HFF-Myc (cell line): ENCODE data around the gene NFYA.

ENCODE experiments used
- DNase-seq: peaks from one replicate; pipeline ENCODE4 v3.0.0-alpha.2; 2011; ENCODE audit warnings: low read depth; ENCODE audit errors: extremely low read depth
- H3K4me3 ChIP-seq: replicated peaks from 2 replicates; pipeline ENCODE4 v1.5.1; 2011; ENCODE audit warnings: low read depth, mild to moderate bottlenecking, control low read depth, low read length
- CTCF ChIP-seq: IDR thresholded peaks from 2 replicates; pipeline ENCODE4 v1.5.1; 2012; ENCODE audit warnings: mild to moderate bottlenecking, low read depth, low read length, control low read depth; ENCODE audit errors: missing control alignments

NFYA gene

GRCh38 chr6:41039060-41039998, 33.4 kb upstream of the NFYA start, which contains the start of gene UNC5CL:
Gene UNC5CL, minus strand, starts transcription at chr6:41039221. Its CDS starts 4,147 bp downstream, at chr6:41035074.
- no peak for DNase-seq
- TF ChIP-seq CTCF: peak; percentile 82
- no peak within 1 kb of the TSS for H3K4me3 ChIP-seq

- no peak for DNase-seq
- TF ChIP-seq CTCF: no peak
Measured at GRCh38 chr6:41040101-41040939, 32.5 kb upstream of the NFYA start.

GRCh38 chr6:41040940-41041536, 31.7 kb upstream of the NFYA start:
- H3K4me3 ChIP-seq: no peak overlapping the region
- DNase-seq: no peak
- no peak for TF ChIP-seq CTCF

More at GRCh38 chr6:41040101-41040939, 32.5 kb upstream of the NFYA start:
- H3K4me3 ChIP-seq: no peak overlapping the region

GRCh38 chr6:41042226-41043055, 30.3 kb upstream of the NFYA start, which contains the start of gene TSPO2:
Gene TSPO2, plus strand, starts transcription at chr6:41042467. Its CDS starts 519 bp downstream, at chr6:41042986.
- TF ChIP-seq CTCF: no peak
- no peak within 1 kb of the TSS for H3K4me3 ChIP-seq
- DNase-seq: no peak

GRCh38 chr6:41043151-41043550, 29.6 kb upstream of the NFYA start:
- no peak for TF ChIP-seq CTCF
- H3K4me3 ChIP-seq: no peak overlapping the region
- DNase-seq: no peak
